HG02571 (cell line): Measurements from ENCODE around the gene BRAT1.

Experiments used
- ATAC-seq: cut with Tn5 transposase; IDR thresholded peaks from one replicate; pipeline ENCODE4 v1.9.1; 2021; ENCODE audit warnings: mild to moderate bottlenecking, moderate library complexity; ENCODE audit not compliant: unreplicated experiment

Gene BRAT1

GRCh38 chr7:2585446-2585845, 30.1 kb upstream of the BRAT1 start:
- ATAC-seq: no peak

- ATAC-seq: no peak
These were observed 28.7 kb upstream of the BRAT1 start for GRCh38 chr7:2583798-2584580.

DNA sequence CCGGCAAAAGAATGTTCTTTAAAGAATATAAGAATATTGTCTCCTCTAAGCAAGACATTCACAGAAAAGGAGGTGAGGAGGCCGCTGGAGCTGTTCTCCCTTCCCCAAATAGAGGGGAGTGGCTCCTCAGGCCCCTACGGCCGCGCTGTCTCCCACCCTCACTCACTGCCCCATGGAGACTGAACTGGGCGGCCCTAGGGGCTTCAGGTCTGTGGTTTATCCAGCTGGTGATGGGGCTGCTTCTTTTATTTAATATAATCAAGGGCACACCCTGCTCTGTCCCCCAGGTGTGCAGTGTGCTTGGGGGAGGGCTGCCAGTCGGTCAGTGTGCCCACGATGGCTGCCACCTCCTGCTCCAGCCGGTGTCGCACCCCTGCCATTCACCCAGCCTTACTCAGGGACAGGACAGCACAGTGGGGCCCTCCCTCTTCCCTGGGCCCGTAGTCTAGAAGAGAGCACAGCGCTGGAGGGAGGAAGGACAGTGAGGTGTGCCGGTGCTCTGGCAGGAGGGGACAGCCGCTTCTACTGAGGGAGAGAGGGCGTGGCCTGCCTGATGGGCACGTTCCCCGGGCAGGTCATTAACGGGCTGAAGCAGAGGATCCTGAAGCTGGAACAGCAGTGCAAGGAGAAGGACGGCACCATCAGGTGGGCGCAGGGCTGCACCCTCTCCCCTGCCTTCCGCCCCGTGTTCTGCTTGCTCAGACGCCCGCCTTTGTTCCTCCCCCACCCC, 26.8 kb upstream of the BRAT1 start:
- ATAC-seq: no peak

DNA sequence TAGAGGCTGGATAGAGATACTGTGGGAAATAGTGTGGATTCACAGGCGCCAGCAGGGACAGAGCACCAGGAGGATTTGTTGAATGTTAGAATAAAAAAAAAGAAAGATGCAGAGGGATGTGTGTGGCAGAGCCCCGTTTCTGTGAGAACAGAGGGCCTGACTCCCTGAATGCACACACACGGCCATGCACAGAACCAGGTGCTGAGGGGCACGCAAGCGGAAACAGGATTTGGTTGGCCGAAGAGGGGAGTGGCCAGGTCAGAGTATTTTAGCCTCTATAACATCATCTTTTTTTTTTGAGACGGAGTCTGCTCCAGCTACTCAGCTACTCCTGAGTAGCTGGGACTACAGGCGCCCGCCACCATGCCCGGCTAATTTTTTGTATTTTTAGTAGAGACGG, 25.3 kb upstream of the BRAT1 start:
- no peak for ATAC-seq

- ATAC-seq: no peak
These were observed 22.8 kb upstream of the BRAT1 start for GRCh38 chr7:2577914-2578680.

- no peak for ATAC-seq
These were observed 21.6 kb upstream of the BRAT1 start for GRCh38 chr7:2576742-2577491.

DNA sequence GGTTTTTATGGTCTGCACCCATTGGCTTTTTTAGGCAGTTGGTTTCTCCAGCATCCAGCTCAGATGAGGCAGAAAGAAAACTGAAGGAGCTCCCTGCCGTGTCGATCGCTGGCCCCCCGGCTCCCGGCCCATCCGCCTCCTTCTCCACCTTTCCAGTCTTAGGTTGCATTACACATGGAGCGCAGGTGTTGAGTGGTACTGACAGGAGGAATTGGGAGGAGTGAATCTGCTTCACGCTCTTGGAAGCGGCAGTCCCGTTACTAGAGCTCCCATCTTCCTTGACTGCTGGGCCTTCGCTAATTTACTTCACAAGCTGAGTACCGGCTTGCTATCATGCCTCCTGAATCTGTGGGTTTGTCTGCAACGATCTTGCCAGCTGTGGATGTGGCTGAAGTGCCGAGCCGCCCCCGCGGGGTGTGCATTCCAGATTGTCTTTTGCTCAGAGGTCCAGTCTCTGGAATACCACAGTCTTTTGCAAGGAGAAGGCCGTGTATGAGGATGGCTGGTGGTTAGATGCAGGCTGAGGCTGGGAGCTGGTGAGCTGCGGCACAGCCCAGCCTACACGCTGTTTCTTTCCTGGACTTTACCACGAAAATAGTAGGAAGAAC, 20.5 kb upstream of the BRAT1 start:
- ATAC-seq: no peak

DNA sequence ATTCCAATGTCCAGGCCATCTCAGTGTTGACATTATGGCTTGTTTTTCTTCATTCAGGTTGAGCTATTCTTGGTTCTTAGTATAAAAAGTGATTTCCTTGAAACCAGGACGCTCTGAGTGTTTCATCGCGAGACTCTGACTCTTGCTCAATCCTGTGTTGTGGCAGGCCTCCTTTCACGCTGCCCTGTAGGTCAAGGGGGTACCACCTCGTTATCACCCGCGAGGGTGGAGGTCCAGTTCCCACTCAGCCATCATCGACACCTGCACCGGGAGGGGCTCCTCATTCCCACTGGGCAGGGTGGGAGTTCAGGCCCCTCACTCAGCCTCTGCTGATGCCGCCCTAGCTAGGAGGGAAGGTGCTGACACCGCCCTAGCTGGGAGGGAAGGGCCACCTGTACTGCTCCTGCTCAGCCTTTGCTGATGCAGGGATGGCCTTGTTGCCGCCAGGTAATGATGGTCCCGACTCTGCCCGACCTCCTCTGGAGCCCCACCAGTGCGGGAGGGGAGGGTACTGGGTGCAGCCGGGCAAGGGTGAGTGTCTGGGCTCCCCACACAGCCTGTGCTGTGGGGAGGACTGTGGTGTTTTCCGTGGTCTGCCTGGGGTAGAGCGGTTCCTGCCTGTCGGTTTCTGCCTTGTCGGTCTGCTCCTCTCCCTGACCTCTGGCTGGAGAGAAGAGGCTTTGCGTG, 19.9 kb upstream of the BRAT1 start:
- no peak for ATAC-seq

GRCh38 chr7:2573761-2574160, 18.4 kb upstream of the BRAT1 start:
- ATAC-seq: no peak

DNA sequence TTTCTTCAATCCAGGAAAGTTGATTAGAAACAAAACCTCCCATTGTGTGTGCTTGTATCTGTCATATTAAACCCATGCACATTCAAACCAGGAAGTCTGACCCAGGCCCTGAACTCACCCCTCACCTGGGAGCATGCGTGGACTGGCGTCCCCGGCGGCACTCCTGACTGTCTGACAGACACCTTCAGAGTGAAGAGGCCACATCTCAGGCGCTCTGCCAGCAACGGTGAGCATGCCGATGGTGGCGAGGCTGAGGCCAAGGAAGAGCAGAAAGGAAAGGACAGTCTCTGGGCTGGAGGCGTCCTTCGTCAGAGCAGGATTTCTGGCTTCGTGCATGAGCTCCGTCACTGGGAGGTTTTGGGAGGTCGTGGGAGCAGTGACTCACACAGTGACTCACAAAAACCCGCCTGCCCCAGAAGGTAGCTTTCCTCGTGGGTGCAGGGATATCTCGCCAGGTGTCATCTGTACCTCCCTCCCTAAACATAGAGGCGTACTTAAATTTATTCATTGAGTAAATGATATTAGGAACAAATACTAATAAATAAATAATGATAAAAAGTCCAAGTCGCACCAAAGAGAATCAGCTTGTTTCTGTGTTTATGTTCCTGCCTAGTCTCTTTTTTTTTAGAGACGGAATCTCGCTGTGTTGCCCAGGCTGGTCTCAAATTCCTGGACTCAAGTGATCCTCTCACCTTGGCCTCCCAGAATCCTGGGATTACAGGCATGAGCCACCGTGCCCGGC, 16.9 kb upstream of the BRAT1 start:
- ATAC-seq: no peak

DNA sequence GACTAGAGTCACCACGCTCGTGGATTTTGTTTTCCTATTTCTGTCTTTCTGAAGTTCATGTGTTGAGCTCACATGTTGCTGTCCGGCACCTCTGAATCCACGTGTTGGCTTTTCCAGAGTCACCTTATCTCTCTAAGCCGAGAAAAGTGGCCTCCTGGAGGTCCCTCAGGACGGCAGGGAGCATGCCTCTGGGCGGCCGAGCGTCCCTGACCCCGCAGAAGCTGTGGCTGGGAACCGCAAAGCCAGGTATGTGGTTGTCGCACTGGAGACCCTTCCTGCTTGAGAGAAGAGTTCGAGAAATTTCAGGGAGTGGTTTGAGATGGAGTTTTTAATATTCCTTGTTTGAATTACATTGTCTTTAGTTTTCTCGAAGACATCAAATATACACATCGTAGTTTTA, 16.1 kb upstream of the BRAT1 start:
- no peak for ATAC-seq

GRCh38 chr7:2570021-2570420, 14.7 kb upstream of the BRAT1 start:
- ATAC-seq: no peak

- no peak for ATAC-seq
These were observed 14.1 kb upstream of the BRAT1 start for GRCh38 chr7:2569421-2569820.

- ATAC-seq: no peak
These were observed 13.3 kb upstream of the BRAT1 start for GRCh38 chr7:2568521-2569223.

- ATAC-seq: no peak
These were observed 12.5 kb upstream of the BRAT1 start for GRCh38 chr7:2567679-2568278.

- peak; percentile 85 for ATAC-seq
These were observed 11.8 kb upstream of the BRAT1 start for GRCh38 chr7:2566890-2567678.

- no peak for ATAC-seq
These were observed 11.1 kb upstream of the BRAT1 start for GRCh38 chr7:2566348-2566889.
